Keratinocyte (primary cell): Measurements from ENCODE around the gene SIK2. TPM values are rescaled to one million over a fixed set of nuclear protein-coding genes. Genes with fewer than 3 reads are reported as not detected.

Source experiments
- DNase-seq: peaks from one replicate; pipeline ENCODE4 v3.0.0-alpha.2; 2011; ENCODE audit warnings: low read depth, missing footprints, low spot score
- FAIRE-seq: peaks from 2 replicates; lab custom pipeline; 2011; peaks lifted over from hg19 to GRCh38; lab: Jason Lieb, UNC
- H2AFZ ChIP-seq: 2 replicates; pipeline ENCODE4 v1.6.0; 2012; ENCODE audit warnings: low read length, control low read depth, inconsistent platforms; ENCODE audit not compliant: control insufficient read depth
- H3K27ac ChIP-seq: 2 replicates; pipeline ENCODE4 v1.5.1; 2011; ENCODE audit warnings: low read length; ENCODE audit not compliant: control insufficient read depth, insufficient read depth
- H3K27me3 ChIP-seq: 3 replicates; pipeline ENCODE4 v1.6.0; 2011; ENCODE audit warnings: low read length; ENCODE audit not compliant: control insufficient read depth, insufficient read depth; ENCODE audit errors: extremely low read depth
- H3K36me3 ChIP-seq, 2 experiments: 2 replicates in 1 of 2; 3 replicates in 1 of 2; pipeline ENCODE4 v1.5.1; 2011; ENCODE audit warnings: low read length in 2 of 2, mild to moderate bottlenecking in 1 of 2; ENCODE audit not compliant: control insufficient read depth in 2 of 2, insufficient read depth in 2 of 2; ENCODE audit errors: extremely low read depth in 1 of 2
- H3K4me1 ChIP-seq: 3 replicates; pipeline ENCODE4 v1.5.1; 2011; ENCODE audit warnings: low read length; ENCODE audit not compliant: control insufficient read depth, insufficient read depth; ENCODE audit errors: extremely low read depth
- H3K4me2 ChIP-seq: 3 replicates; pipeline ENCODE4 v1.6.0; 2011; ENCODE audit warnings: low read depth, low read length; ENCODE audit not compliant: control insufficient read depth, insufficient read depth; ENCODE audit errors: extremely low read depth
- H3K4me3 ChIP-seq, 3 experiments: fragments of 200-600 bp in 1 of 3; sonication (generic) in 1 of 3; 2 replicates in 2 of 3; 3 replicates in 1 of 3; pipeline ENCODE4 v1.5.1; 2011 to 2016; ENCODE audit warnings: low read length in 3 of 3, mild to moderate bottlenecking in 3 of 3, control low read depth in 2 of 3, inconsistent platforms in 1 of 3, low read depth in 1 of 3, mixed read lengths in 1 of 3, mixed run types in 1 of 3, moderate library complexity in 1 of 3; ENCODE audit not compliant: control insufficient read depth in 2 of 3, insufficient read depth in 2 of 3; ENCODE audit errors: extremely low read depth in 1 of 3
- H3K79me2 ChIP-seq: 2 replicates; pipeline ENCODE4 v1.6.0; 2012; ENCODE audit warnings: low read length; ENCODE audit not compliant: control insufficient read depth, insufficient read depth
- H3K9ac ChIP-seq: 3 replicates; pipeline ENCODE4 v1.6.0; 2011; ENCODE audit warnings: low read length; ENCODE audit not compliant: control insufficient read depth, insufficient read depth; ENCODE audit errors: extremely low read depth
- H3K9me1 ChIP-seq: 3 replicates; pipeline ENCODE4 v1.6.0; 2011; ENCODE audit warnings: low read length; ENCODE audit not compliant: control insufficient read depth, insufficient read depth; ENCODE audit errors: extremely low read depth
- H3K9me3 ChIP-seq: 2 replicates; pipeline ENCODE4 v1.5.1; 2012; ENCODE audit warnings: low read depth, low read length; ENCODE audit not compliant: control insufficient read depth
- H4K20me1 ChIP-seq: 3 replicates; pipeline ENCODE4 v1.6.0; 2011; ENCODE audit warnings: low read length; ENCODE audit not compliant: control insufficient read depth, insufficient read depth; ENCODE audit errors: extremely low read depth
- CTCF ChIP-seq, 3 experiments: IDR thresholded peaks in 1 of 3; conservative IDR thresholded peaks in 1 of 3; optimal IDR thresholded peaks in 1 of 3; 2 replicates in 2 of 3; 3 replicates in 1 of 3; pipeline versions ENCODE3 to v1.5.1; 2011; ENCODE audit warnings: low read length in 3 of 3, mild to moderate bottlenecking in 3 of 3, moderate library complexity in 2 of 3, control low read depth in 1 of 3, inconsistent platforms in 1 of 3; ENCODE audit not compliant: insufficient read depth in 2 of 3; ENCODE audit errors: extremely low read depth in 1 of 3
- EZH2 ChIP-seq: IDR thresholded peaks from one replicate; pipeline ENCODE4 v1.6.1; 2012; ENCODE audit warnings: inconsistent platforms, mild to moderate bottlenecking, low read length, moderate library complexity
- dilution Hi-C: fragments of 300-500 bp; cut with MboI; formaldehyde crosslinking; loops from one replicate; pipeline ENCODE4 v1.7.0; 2020; ENCODE audit warnings: low sequenced_read_pairs; ENCODE audit not compliant: extremely low pct_ligation_motif_present
- polyA plus RNA-seq, 5 experiments: library from polyadenylated mRNA; depleted of rRNA in 3 of 5; stranded (reverse) in 3 of 5; stranded (forward) in 1 of 5; unstranded in 1 of 5; fragments of >200 nt; gene quantifications; 1 replicate in 1 of 5; 2 replicates in 3 of 5; 3 replicates in 1 of 5; pipeline versions ENCODE4 v1.2.1 to v1.2.3, GENCODE V29; 2011 to 2012; ENCODE audit warnings: missing spikeins in 2 of 5, low read depth in 1 of 5, low replicate concordance in 1 of 5

Gene SIK2
- polyA plus RNA-seq, 1 donor (not counting 4 experiments of a cell fraction or from before 2014, with no cell fraction given): 10.0 TPM

- TF ChIP-seq EZH2: no peak
- no peak for TF ChIP-seq CTCF (optimal IDR thresholded peaks at IDR 0.05 in 1 of 3, IDR thresholded peaks at IDR 0.05 in 1 of 3, conservative IDR thresholded peaks at IDR 0.05 in 1 of 3; ENCODE audit: extremely low read depth in 1 of 3, insufficient read depth in 2 of 3, low read length in 3 of 3)
- no peak for DNase-seq
- H3K36me3 ChIP-seq: peaks cover 3 to 4% of the 10 kb centered on the region in 2 experiments
- peak overlapping the region; percentile 96 for H3K9ac ChIP-seq
- no peak overlapping the region for H2AFZ ChIP-seq
- H3K4me2 ChIP-seq: peak overlapping the region; percentile 87
- dilution Hi-C loops: no loop called here
- no peaks in the 10 kb centered on the region for H3K9me3 ChIP-seq
- peak overlapping the region; percentile 100 for H3K27ac ChIP-seq
- no peaks in the 10 kb centered on the region for H3K27me3 ChIP-seq
- peaks cover 6% of the 10 kb centered on the region for H3K9me1 ChIP-seq
- no peak for FAIRE-seq
- H3K4me3 ChIP-seq: no peak overlapping the region
- peaks cover 49% of the 10 kb centered on the region for H3K4me1 ChIP-seq
- no peaks in the 10 kb centered on the region for H4K20me1 ChIP-seq
- no peaks in the 10 kb centered on the region for H3K79me2 ChIP-seq
These were observed 132.7 kb downstream of the SIK2 start for GRCh38 chr11:111734954-111735261.

GRCh38 chr11:111735262-111736116 lies 133.2 kb downstream of the SIK2 start:
- peak; percentile 75 for DNase-seq
- H3K4me1 ChIP-seq: peaks cover 49% of the 10 kb centered on the region

More at GRCh38 chr11:111735262-111736116, 133.2 kb downstream of the SIK2 start:
- H3K27ac ChIP-seq: peak overlapping the region; percentile 100
- H3K79me2 ChIP-seq: no peaks in the 10 kb centered on the region
- no peak for TF ChIP-seq EZH2
- peak in 2 of 3 experiments; percentile 5 to 12 for TF ChIP-seq CTCF (optimal IDR thresholded peaks at IDR 0.05 in 1 of 3, IDR thresholded peaks at IDR 0.05 in 1 of 3, conservative IDR thresholded peaks at IDR 0.05 in 1 of 3; ENCODE audit: extremely low read depth in 1 of 3, insufficient read depth in 2 of 3, low read length in 3 of 3)
- dilution Hi-C loops: no loop called here
- peak overlapping the region; percentile 96 for H3K9ac ChIP-seq
- H3K27me3 ChIP-seq: no peaks in the 10 kb centered on the region
- peak; percentile 91 for FAIRE-seq
- H2AFZ ChIP-seq: peak overlapping the region; percentile 85
- H3K9me1 ChIP-seq: peaks cover 6% of the 10 kb centered on the region
- no peaks in the 10 kb centered on the region for H3K9me3 ChIP-seq
- H3K36me3 ChIP-seq: peaks cover 3 to 4% of the 10 kb centered on the region in 2 experiments
- no peaks in the 10 kb centered on the region for H4K20me1 ChIP-seq
- peak overlapping the region; percentile 87 for H3K4me2 ChIP-seq
- peak overlapping the region in 2 of 3 experiments; percentile 39 to 48 for H3K4me3 ChIP-seq
